HL-60 (cell line): ENCODE results near the gene MRPS23.

Source experiments
- POLR2AphosphoS5 ChIP-seq: IDR thresholded peaks from 2 replicates; pipeline ENCODE4 v1.6.1; 2012; ENCODE audit warnings: low read depth
- TF ChIP-seq, protein P1 (sequence below): IDR thresholded peaks from one replicate; pipeline ENCODE4 v1.5.1; 2011; ENCODE audit warnings: low read length, control low read depth, inconsistent platforms; ENCODE audit not compliant: insufficient read depth
- TF ChIP-seq, protein P2 (sequence below): IDR thresholded peaks from 2 replicates; pipeline ENCODE4 v1.6.1; 2012; ENCODE audit warnings: low read depth; ENCODE audit not compliant: insufficient replicate concordance

DNA sequence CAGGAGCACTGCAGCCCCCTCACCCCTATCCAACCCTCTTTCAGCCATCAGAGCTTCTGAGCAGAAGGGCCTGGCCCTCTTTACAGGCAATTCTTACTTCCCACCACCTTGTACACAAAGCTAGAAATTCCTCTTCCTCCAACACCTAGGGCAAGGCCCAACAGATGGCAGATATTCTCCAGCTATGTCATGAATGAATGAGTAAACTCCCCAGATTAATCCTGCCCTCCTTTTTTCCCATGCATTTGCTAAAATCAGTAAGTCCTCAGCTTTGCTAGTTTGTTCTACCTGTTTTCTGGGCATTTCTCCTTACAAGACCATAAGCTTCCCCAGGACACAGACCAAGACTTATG lies 20.4 kb upstream of the MRPS23 start:
- TF ChIP-seq, protein P1, sequence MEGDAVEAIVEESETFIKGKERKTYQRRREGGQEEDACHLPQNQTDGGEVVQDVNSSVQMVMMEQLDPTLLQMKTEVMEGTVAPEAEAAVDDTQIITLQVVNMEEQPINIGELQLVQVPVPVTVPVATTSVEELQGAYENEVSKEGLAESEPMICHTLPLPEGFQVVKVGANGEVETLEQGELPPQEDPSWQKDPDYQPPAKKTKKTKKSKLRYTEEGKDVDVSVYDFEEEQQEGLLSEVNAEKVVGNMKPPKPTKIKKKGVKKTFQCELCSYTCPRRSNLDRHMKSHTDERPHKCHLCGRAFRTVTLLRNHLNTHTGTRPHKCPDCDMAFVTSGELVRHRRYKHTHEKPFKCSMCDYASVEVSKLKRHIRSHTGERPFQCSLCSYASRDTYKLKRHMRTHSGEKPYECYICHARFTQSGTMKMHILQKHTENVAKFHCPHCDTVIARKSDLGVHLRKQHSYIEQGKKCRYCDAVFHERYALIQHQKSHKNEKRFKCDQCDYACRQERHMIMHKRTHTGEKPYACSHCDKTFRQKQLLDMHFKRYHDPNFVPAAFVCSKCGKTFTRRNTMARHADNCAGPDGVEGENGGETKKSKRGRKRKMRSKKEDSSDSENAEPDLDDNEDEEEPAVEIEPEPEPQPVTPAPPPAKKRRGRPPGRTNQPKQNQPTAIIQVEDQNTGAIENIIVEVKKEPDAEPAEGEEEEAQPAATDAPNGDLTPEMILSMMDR: no peak
- no peak for TF ChIP-seq POLR2AphosphoS5
- TF ChIP-seq, protein P2, sequence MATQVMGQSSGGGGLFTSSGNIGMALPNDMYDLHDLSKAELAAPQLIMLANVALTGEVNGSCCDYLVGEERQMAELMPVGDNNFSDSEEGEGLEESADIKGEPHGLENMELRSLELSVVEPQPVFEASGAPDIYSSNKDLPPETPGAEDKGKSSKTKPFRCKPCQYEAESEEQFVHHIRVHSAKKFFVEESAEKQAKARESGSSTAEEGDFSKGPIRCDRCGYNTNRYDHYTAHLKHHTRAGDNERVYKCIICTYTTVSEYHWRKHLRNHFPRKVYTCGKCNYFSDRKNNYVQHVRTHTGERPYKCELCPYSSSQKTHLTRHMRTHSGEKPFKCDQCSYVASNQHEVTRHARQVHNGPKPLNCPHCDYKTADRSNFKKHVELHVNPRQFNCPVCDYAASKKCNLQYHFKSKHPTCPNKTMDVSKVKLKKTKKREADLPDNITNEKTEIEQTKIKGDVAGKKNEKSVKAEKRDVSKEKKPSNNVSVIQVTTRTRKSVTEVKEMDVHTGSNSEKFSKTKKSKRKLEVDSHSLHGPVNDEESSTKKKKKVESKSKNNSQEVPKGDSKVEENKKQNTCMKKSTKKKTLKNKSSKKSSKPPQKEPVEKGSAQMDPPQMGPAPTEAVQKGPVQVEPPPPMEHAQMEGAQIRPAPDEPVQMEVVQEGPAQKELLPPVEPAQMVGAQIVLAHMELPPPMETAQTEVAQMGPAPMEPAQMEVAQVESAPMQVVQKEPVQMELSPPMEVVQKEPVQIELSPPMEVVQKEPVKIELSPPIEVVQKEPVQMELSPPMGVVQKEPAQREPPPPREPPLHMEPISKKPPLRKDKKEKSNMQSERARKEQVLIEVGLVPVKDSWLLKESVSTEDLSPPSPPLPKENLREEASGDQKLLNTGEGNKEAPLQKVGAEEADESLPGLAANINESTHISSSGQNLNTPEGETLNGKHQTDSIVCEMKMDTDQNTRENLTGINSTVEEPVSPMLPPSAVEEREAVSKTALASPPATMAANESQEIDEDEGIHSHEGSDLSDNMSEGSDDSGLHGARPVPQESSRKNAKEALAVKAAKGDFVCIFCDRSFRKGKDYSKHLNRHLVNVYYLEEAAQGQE: no peak
